ENCODE data around the gene HIVEP3. TPM values are rescaled to one million over a fixed set of nuclear protein-coding genes. Genes with fewer than 3 reads are reported as not detected.

The HIVEP3 gene
- total RNA-seq, 1 donor from 2014 or later: 5.8 TPM

GRCh38 chr1:41672641-41673361 lies 245.9 kb downstream of the HIVEP3 start:
- no peak for DNase-seq (ENCODE audit: low read depth)

GRCh38 chr1:41672173-41672572 lies 246.5 kb downstream of the HIVEP3 start:
- Histone ChIP-seq H3K27me3 (ENCODE audit: control insufficient read depth, insufficient read depth, low read length) (no peaks in the 10 kb centered on the region), H3K4me3 (ENCODE audit: low read depth, low read length) (no peak overlapping the region), H3K36me3 (ENCODE audit: control insufficient read depth, insufficient read depth, low read length) (no peaks in the 10 kb centered on the region)
- peak; percentile 74 for DNase-seq (ENCODE audit: low read depth)
- TF ChIP-seq CTCF (IDR thresholded peaks at IDR 0.05; ENCODE audit: insufficient read depth, low read length, poor library complexity, severe bottlenecking): no peak

More at GRCh38 chr1:41672641-41673361, 245.9 kb downstream of the HIVEP3 start:
- H3K36me3 ChIP-seq (ENCODE audit: control insufficient read depth, insufficient read depth, low read length): no peaks in the 10 kb centered on the region
- no peak for TF ChIP-seq CTCF (IDR thresholded peaks at IDR 0.05; ENCODE audit: insufficient read depth, low read length, poor library complexity, severe bottlenecking)
- no peak overlapping the region for H3K4me3 ChIP-seq (ENCODE audit: low read depth, low read length)
- H3K27me3 ChIP-seq (ENCODE audit: control insufficient read depth, insufficient read depth, low read length): no peaks in the 10 kb centered on the region

- DNase-seq (ENCODE audit: low read depth): no peak
- TF ChIP-seq CTCF (IDR thresholded peaks at IDR 0.05; ENCODE audit: insufficient read depth, low read length, poor library complexity, severe bottlenecking): no peak
- no peaks in the 10 kb centered on the region for H3K27me3 ChIP-seq (ENCODE audit: control insufficient read depth, insufficient read depth, low read length)
- H3K36me3 ChIP-seq (ENCODE audit: control insufficient read depth, insufficient read depth, low read length): no peaks in the 10 kb centered on the region
- H3K4me3 ChIP-seq (ENCODE audit: low read depth, low read length): no peak overlapping the region
These were observed 247.5 kb downstream of the HIVEP3 start for GRCh38 chr1:41671116-41671755.

GRCh38 chr1:41670217-41670957 lies 248.3 kb downstream of the HIVEP3 start:
- no peaks in the 10 kb centered on the region for H3K27me3 ChIP-seq (ENCODE audit: control insufficient read depth, insufficient read depth, low read length)
- no peak for DNase-seq (ENCODE audit: low read depth)
- no peaks in the 10 kb centered on the region for H3K36me3 ChIP-seq (ENCODE audit: control insufficient read depth, insufficient read depth, low read length)
- TF ChIP-seq CTCF (IDR thresholded peaks at IDR 0.05; ENCODE audit: insufficient read depth, low read length, poor library complexity, severe bottlenecking): no peak
- H3K4me3 ChIP-seq (ENCODE audit: low read depth, low read length): no peak overlapping the region

GRCh38 chr1:41668967-41669366 lies 249.8 kb downstream of the HIVEP3 start:
- DNase-seq (ENCODE audit: low read depth): no peak
- no peak for TF ChIP-seq CTCF (IDR thresholded peaks at IDR 0.05; ENCODE audit: insufficient read depth, low read length, poor library complexity, severe bottlenecking)
- Histone ChIP-seq H3K36me3 (ENCODE audit: control insufficient read depth, insufficient read depth, low read length) (no peaks in the 10 kb centered on the region), H3K4me3 (ENCODE audit: low read depth, low read length) (no peak overlapping the region), H3K27me3 (ENCODE audit: control insufficient read depth, insufficient read depth, low read length) (no peaks in the 10 kb centered on the region)
